ENCODE results near the gene FXYD7.

The FXYD7 gene, protein sequence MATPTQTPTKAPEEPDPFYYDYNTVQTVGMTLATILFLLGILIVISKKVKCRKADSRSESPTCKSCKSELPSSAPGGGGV

DNA sequence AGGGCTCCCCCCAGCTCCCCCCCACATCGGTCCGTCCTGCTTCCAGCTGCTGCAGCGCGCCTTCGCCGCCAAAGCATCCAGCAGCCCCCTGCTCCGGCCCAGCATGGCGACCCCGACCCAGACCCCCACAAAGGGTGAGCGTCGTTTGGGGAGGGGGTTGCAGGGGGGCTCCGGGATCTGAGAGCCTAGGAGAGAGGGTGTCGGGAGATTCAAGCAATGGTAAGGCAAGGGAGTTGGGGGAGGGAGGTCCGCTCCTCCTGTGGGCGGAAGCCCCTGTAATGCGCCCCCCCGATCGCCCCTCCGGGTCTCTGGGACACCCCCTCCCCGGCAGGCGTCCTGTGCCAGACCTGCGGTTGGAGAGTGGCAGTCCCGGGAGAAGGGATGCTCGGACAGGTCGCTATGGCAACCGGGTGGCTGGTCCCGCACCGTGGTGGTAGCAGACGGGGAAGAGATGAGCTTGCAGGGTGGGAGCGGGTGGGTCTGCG, at the start of gene FXYD7:
Gene FXYD7, plus strand, starts transcription at position 25 of the 485 bp plus-strand sequence. Its CDS starts 79 bp downstream, at position 104.
- DNase-seq (ENCODE audit: low read depth), result no peak
- no peak for TF ChIP-seq CTCF (conservative IDR thresholded peaks at IDR 0.05; ENCODE audit: low read length)
- no peak within 1 kb of the TSS for H3K4me3 ChIP-seq (ENCODE audit: low read length)

DNA sequence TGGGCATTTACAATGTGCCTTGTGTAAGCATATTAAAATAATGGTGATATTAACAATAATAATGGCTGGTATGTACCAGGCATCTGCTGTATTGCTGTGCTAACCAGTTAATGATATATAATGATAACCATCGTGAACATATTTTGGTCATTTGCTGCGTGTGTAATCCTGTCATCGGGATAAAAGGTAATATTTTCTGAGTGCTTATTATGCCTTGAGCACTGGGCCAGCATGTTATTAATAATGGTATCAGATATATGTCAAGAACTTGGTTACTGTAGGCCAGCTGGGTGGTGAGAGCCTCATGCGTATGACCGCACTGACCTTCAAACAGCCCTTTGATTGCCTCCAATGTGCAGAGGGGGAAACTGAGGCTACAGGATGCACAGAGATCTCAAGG, 49.6 kb upstream of the FXYD7 start:
- TF ChIP-seq CTCF (conservative IDR thresholded peaks at IDR 0.05; ENCODE audit: low read length), result no peak
- H3K4me3 ChIP-seq (ENCODE audit: low read length), result no peak overlapping the region
- DNase-seq (ENCODE audit: low read depth), result no peak

- TF ChIP-seq CTCF (conservative IDR thresholded peaks at IDR 0.05; ENCODE audit: low read length), result no peak
- no peak overlapping the region for H3K4me3 ChIP-seq (ENCODE audit: low read length)
- DNase-seq (ENCODE audit: low read depth), result no peak
Measured at GRCh38 chr19:35093941-35094647, 49.0 kb upstream of the FXYD7 start.

DNA sequence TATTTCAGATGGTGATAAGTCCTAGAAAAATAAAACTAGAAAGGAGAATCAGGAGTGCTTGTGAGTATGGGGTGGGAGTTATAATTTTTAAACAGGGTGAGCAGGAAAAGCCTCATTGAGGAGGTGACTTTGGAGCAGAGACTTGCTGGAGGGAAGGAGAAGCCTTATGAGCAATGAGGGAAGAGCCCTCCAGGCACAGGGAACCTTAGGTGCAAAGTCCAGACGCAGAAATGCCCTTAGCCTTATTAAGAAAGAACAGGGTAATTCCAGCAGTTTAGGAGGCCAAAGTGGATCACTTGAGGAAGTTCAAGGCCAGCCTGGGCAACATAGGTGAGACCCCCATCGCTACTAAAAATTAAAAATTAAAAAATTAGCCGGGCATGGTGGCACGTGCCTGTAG, 48.4 kb upstream of the FXYD7 start:
- no peak for DNase-seq (ENCODE audit: low read depth)
- no peak overlapping the region for H3K4me3 ChIP-seq (ENCODE audit: low read length)
- TF ChIP-seq CTCF (conservative IDR thresholded peaks at IDR 0.05; ENCODE audit: low read length), result no peak

DNA sequence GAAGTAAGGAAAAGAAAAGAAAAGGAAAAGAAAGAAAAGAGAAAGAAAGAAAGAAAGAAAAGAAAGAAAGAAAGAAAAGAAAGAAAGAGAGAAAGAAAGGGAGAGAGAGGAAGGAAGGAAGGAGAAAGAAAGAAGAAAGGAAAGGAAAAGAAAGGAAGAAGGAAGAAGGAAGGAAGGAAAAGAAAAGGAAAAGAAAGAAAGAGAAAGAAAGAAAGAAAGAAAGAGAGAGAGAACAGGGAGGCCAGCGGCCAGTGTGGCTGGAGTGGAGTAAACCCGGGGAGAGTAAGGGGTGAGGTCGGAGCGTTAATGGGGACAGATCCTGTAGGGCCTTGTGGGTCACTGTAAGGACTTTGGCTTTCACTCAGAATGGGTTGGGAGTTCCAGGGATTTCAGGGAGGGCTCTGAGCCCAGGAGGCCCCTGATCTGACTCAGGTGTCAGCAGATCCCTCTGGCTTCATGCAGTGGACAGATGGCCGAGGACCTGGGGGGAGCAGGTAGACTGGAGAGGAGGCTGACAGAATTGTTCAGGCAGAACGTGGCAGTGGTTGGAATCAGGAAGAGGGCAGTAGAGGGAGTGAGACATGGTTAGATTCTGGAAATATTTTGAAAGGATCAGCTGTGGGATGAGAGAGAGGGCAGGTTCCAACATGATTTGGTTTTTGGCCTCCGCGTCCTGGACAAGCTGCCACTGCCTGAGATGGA, 47.2 kb upstream of the FXYD7 start:
- DNase-seq (ENCODE audit: low read depth), result no peak
- no peak overlapping the region for H3K4me3 ChIP-seq (ENCODE audit: low read length)
- TF ChIP-seq CTCF (conservative IDR thresholded peaks at IDR 0.05; ENCODE audit: low read length), result no peak

DNA sequence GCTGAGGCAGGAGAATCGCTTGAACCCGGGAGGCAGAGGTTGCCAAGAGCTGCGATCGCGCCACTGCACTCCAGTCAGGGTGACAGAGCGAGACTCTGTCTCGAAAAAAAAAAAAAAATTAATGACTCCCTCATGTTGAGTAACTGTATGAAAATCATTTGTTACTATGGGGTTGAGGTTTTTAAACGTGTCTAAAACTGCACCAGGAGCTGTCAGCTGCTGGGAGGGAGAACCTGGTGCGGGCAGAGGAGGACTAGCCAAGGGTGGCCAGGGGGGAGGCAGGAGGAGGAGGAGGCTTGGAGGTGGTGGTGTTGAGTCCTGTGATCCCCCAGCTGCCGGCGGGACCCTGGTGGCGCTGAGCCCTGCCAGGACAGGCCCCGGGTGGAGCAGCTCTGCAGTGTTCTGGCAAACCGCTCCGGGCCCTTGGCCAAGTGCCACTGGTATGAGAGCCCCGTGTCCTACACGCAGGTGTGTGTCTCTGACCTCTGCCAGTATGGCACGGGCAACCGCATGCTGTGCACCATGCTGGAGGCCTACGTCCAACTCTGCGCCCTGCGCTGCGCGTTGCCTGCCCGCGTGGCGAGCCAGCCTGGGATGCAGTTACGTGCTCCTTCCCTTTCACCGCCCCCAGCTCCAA, 44.5 kb upstream of the FXYD7 start:
- no peak for TF ChIP-seq CTCF (conservative IDR thresholded peaks at IDR 0.05; ENCODE audit: low read length)

More for the DNA sequence above, 44.5 kb upstream of the FXYD7 start:
- H3K4me3 ChIP-seq (ENCODE audit: low read length), result no peak overlapping the region
- DNase-seq (ENCODE audit: low read depth), result no peak
